Endodermal cell (in vitro differentiated cells): ENCODE data around the gene SEZ6L2. TPM values are rescaled to one million over a fixed set of nuclear protein-coding genes. Genes with fewer than 3 reads are reported as not detected.

ENCODE experiments used
- DNase-seq: peaks from one replicate; pipeline ENCODE4 v3.0.0-alpha.2; 2017
- H3K27ac ChIP-seq: 2 replicates; pipeline ENCODE4 v1.5.1; 2013; ENCODE audit warnings: mild to moderate bottlenecking, low read depth, low read length, moderate library complexity
- H3K27me3 ChIP-seq: 2 replicates; pipeline ENCODE4 v1.6.1; 2013; ENCODE audit warnings: mild to moderate bottlenecking, low read length, moderate library complexity; ENCODE audit not compliant: insufficient read depth, control insufficient read depth, poor library complexity, severe bottlenecking
- H3K36me3 ChIP-seq: 2 replicates; pipeline ENCODE4 v1.7.0; 2013; ENCODE audit warnings: mild to moderate bottlenecking, low read length, moderate library complexity; ENCODE audit not compliant: control insufficient read depth, insufficient read depth
- H3K4me1 ChIP-seq: one replicate; pipeline ENCODE4 v1.7.0; 2013; ENCODE audit warnings: low read length; ENCODE audit not compliant: control insufficient read depth, insufficient read depth
- H3K4me3 ChIP-seq: 2 replicates; pipeline ENCODE4 v1.5.1; 2013; ENCODE audit warnings: mild to moderate bottlenecking, low read length, moderate library complexity
- H3K9ac ChIP-seq: 2 replicates; pipeline ENCODE4 v1.6.1; 2013; ENCODE audit warnings: mild to moderate bottlenecking, low read length, moderate library complexity; ENCODE audit not compliant: poor library complexity, severe bottlenecking; ENCODE audit errors: extremely low read depth
- H3K9me3 ChIP-seq: 2 replicates; pipeline ENCODE4 v1.6.1; 2013; ENCODE audit warnings: mild to moderate bottlenecking, low read length, moderate library complexity; ENCODE audit not compliant: control insufficient read depth
- H3K27ac Mint-ChIP-seq: 2 replicates; pipeline ENCODE4 v1.8.0; 2020; ENCODE audit warnings: mixed read lengths
- H3K27me3 Mint-ChIP-seq: 2 replicates; pipeline ENCODE4 v1.8.0; 2021; ENCODE audit warnings: mild to moderate bottlenecking, mixed read lengths; ENCODE audit not compliant: insufficient read depth
- H3K36me3 Mint-ChIP-seq: 2 replicates; pipeline ENCODE4 v1.8.0; 2020; ENCODE audit warnings: low read depth, mixed read lengths
- H3K4me1 Mint-ChIP-seq: 2 replicates; pipeline ENCODE4 v1.8.0; 2020; ENCODE audit warnings: mixed read lengths
- H3K4me3 Mint-ChIP-seq: 2 replicates; pipeline ENCODE4 v1.8.0; 2020; ENCODE audit warnings: mild to moderate bottlenecking, moderate library complexity, mixed read lengths
- H3K9me3 Mint-ChIP-seq: 2 replicates; pipeline ENCODE4 v1.8.0; 2020; ENCODE audit warnings: mild to moderate bottlenecking, mixed read lengths
- WGBS, 2 experiments: methylation state at CpG; one replicate each; pipeline versions ENCODE4 v1.1.5 to v1.1.7; 2013; ENCODE audit warnings: missing lambda C conversion rate in 2 of 2, mixed read lengths in 1 of 2; ENCODE audit not compliant: insufficient coverage in 1 of 2, insufficient read length in 1 of 2; 5-methylcytosine and 5-hydroxymethylcytosine counted together
- total RNA-seq, 2 donors: library from RNA; stranded (reverse); fragmentation: NEBNext Ultra II Directional in 1 of 2; extraction: Animal tissue kit (Norgen Biotek cat#: 25700) in 1 of 2; gene quantifications; 2 replicates in 1 of 2; 3 replicates in 1 of 2; pipeline ENCODE4 v1.2.1, GENCODE V29; 2021
- TF ChIP-seq, protein P1 (sequence below): fragments of 200-600 bp; sonication (generic); conservative IDR thresholded peaks from 2 replicates; pipeline ENCODE4 v1.5.0; 2021; ENCODE audit warnings: antibody characterized with exemption, mild to moderate bottlenecking

SEZ6L2 gene
- total RNA-seq, 2 donors from 2014 or later, result 44.0 to 52.1 TPM

DNA sequence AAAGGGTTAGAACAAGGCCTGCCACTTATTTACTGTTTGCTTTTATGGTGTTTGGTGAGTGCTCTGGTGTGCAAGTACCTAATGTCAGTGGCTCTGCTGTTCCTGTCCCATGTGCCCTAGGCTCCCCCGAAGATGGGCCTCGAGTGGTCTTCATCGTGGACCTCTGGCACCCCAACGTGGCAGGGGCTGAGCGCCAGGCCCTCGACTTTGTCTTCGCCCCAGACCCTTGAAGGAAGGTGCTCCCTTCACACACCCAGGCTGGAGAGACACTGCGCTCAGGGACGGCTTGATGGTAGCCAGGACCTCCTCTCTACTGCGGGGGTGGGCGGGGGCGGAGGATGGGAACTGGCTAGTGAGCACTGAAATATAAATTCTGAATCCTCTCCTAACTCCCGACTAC, 6.3 kb upstream of the SEZ6L2 start:
- H3K27ac Mint-ChIP-seq, result no peak overlapping the region

GRCh38 chr16:29904947-29905346, 5.6 kb upstream of the SEZ6L2 start:
- WGBS, 2 experiments, result 90 to 96% methylated on average over 6 to 7 of the region's 7 CpGs
- Mint-ChIP-seq H3K4me3 (no peak overlapping the region), H3K27ac (no peak overlapping the region)

More for the DNA sequence above, 6.3 kb upstream of the SEZ6L2 start:
- Mint-ChIP-seq H3K9me3 (no peaks in the 10 kb centered on the region), H3K4me3 (no peak overlapping the region), H3K36me3 (peaks cover 14% of the 10 kb centered on the region), H3K27me3 (no peaks in the 10 kb centered on the region), H3K4me1 (peaks cover 6% of the 10 kb centered on the region)
- Histone ChIP-seq H3K9ac (no peak overlapping the region), H3K9me3 (no peaks in the 10 kb centered on the region), H3K4me3 (no peak overlapping the region), H3K27me3 (no peaks in the 10 kb centered on the region), H3K4me1 (no peaks in the 10 kb centered on the region), H3K36me3 (peaks cover 4% of the 10 kb centered on the region), H3K27ac (no peak overlapping the region)
- TF ChIP-seq, protein P1, sequence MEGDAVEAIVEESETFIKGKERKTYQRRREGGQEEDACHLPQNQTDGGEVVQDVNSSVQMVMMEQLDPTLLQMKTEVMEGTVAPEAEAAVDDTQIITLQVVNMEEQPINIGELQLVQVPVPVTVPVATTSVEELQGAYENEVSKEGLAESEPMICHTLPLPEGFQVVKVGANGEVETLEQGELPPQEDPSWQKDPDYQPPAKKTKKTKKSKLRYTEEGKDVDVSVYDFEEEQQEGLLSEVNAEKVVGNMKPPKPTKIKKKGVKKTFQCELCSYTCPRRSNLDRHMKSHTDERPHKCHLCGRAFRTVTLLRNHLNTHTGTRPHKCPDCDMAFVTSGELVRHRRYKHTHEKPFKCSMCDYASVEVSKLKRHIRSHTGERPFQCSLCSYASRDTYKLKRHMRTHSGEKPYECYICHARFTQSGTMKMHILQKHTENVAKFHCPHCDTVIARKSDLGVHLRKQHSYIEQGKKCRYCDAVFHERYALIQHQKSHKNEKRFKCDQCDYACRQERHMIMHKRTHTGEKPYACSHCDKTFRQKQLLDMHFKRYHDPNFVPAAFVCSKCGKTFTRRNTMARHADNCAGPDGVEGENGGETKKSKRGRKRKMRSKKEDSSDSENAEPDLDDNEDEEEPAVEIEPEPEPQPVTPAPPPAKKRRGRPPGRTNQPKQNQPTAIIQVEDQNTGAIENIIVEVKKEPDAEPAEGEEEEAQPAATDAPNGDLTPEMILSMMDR, result no peak
- no peak for DNase-seq
- WGBS, 2 experiments, result 95% methylated on average over 8 to 13 of the region's 13 CpGs

GRCh38 chr16:29903590-29903989, 4.2 kb upstream of the SEZ6L2 start:
- Histone ChIP-seq H3K9ac (no peak overlapping the region), H3K4me1 (no peaks in the 10 kb centered on the region), H3K9me3 (no peaks in the 10 kb centered on the region), H3K36me3 (peaks cover 4% of the 10 kb centered on the region), H3K27me3 (no peaks in the 10 kb centered on the region), H3K4me3 (no peak overlapping the region), H3K27ac (no peak overlapping the region)
- Mint-ChIP-seq H3K27me3 (no peaks in the 10 kb centered on the region), H3K4me3 (no peak overlapping the region), H3K36me3 (peaks cover 14% of the 10 kb centered on the region), H3K27ac (no peak overlapping the region), H3K9me3 (no peaks in the 10 kb centered on the region), H3K4me1 (peaks cover 13% of the 10 kb centered on the region)
- 82 to 89% methylated on average over 4 of the region's 4 CpGs for WGBS, 2 experiments
- TF ChIP-seq, protein P1, result no peak
- no peak for DNase-seq

More at GRCh38 chr16:29904947-29905346, 5.6 kb upstream of the SEZ6L2 start:
- H3K9me3 Mint-ChIP-seq, result no peaks in the 10 kb centered on the region
- no peak overlapping the region for H3K27ac ChIP-seq
- no peak overlapping the region for H3K9ac ChIP-seq
- no peak overlapping the region for H3K4me3 ChIP-seq
- peaks cover 9% of the 10 kb centered on the region for H3K4me1 Mint-ChIP-seq
- H3K27me3 ChIP-seq, result no peaks in the 10 kb centered on the region
- H3K27me3 Mint-ChIP-seq, result no peaks in the 10 kb centered on the region
- peaks cover 4% of the 10 kb centered on the region for H3K36me3 ChIP-seq
- no peak for DNase-seq
- TF ChIP-seq, protein P1, result no peak
- no peaks in the 10 kb centered on the region for H3K9me3 ChIP-seq
- peaks cover 14% of the 10 kb centered on the region for H3K36me3 Mint-ChIP-seq
- H3K4me1 ChIP-seq, result no peaks in the 10 kb centered on the region
